Measurements from ENCODE around the gene ITGB3BP. TPM values are rescaled to one million over a fixed set of nuclear protein-coding genes. Genes with fewer than 3 reads are reported as not detected.

The ITGB3BP gene
- total RNA-seq, 1 experiment from 2014 or later: 50.2 TPM

DNA sequence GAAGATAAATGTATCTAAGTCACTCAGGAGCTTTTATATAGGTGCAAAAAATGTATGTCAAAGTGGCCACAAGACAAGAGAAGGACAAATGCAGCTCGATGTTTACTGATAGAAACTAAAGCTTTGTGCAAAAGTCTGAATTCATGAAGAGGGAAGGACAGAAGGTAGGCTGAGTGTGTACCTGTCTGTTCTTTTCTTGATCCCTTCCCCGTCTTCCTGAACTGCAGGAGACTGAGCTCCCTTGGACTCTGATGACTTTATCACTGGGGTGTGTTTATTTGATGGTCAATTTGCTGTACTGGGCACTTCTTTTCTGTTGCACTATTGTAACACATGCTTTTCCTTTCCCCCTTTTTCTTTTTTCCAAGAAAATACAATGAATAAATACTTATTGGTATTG is 25.4 kb downstream of the ITGB3BP start:
- POLR2A ChIA-PET: no interaction called here
- BruUV-seq (replicated peaks): no TSS peak
- CTCF ChIA-PET: no interaction called here
- H3K27ac ChIP-seq (ENCODE audit: low read depth, low read length): no peak overlapping the region
- peaks cover 20% of the 10 kb centered on the region for H3K79me2 ChIP-seq (ENCODE audit: insufficient read depth, low read length)
- no peaks in the 10 kb centered on the region for H3K9me2 ChIP-seq (ENCODE audit: insufficient read depth)
- no peak overlapping the region for H3K4me3 ChIP-seq (replicated peaks in 1 of 2; ENCODE audit: low read depth in 1 of 2, low read length in 2 of 2)
- H3K27me3 ChIP-seq (ENCODE audit: insufficient read depth, low read length): no peaks in the 10 kb centered on the region
- no peaks in the 10 kb centered on the region for H3K4me1 ChIP-seq (ENCODE audit: control insufficient read depth in 1 of 2, insufficient read depth in 2 of 2, low read length in 2 of 2)
- H3K4me2 ChIP-seq (ENCODE audit: low read length): no peak overlapping the region
- intact Hi-C loops (cut with micrococcal nuclease): no loop called here
- DNase-seq (ENCODE audit: low read depth, low spot score): no peak
- TF ChIP-seq ELF1 (IDR thresholded peaks at IDR 0.05; ENCODE audit: borderline replicate concordance, low read depth): no peak
- TF ChIP-seq FOSL1 (IDR thresholded peaks at IDR 0.05; ENCODE audit: low read depth): no peak
- TF ChIP-seq EZH2 (IDR thresholded peaks at IDR 0.05): no peak
- TF ChIP-seq, protein P1, sequence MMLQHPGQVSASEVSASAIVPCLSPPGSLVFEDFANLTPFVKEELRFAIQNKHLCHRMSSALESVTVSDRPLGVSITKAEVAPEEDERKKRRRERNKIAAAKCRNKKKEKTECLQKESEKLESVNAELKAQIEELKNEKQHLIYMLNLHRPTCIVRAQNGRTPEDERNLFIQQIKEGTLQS (IDR thresholded peaks at IDR 0.05): no peak
- no peak for TF ChIP-seq SRF (IDR thresholded peaks at IDR 0.05; ENCODE audit: low read depth)
- TF ChIP-seq CEBPB (IDR thresholded peaks at IDR 0.05; ENCODE audit: low read depth): no peak
- TF ChIP-seq SP1 (IDR thresholded peaks at IDR 0.05; ENCODE audit: low read depth): no peak
- TF ChIP-seq CBX3 (IDR thresholded peaks at IDR 0.05; ENCODE audit: low read depth): no peak
- no peak for TF ChIP-seq YY1 (IDR thresholded peaks at IDR 0.05; ENCODE audit: extremely low read depth, insufficient replicate concordance, low read depth, low read length)
- TF ChIP-seq MAX (IDR thresholded peaks at IDR 0.05): no peak
- TF ChIP-seq TCF7L2 (IDR thresholded peaks at IDR 0.05; ENCODE audit: borderline replicate concordance, extremely low read depth, insufficient read depth, insufficient read length): no peak
- no peak for TF ChIP-seq EZH2phosphoT487 (IDR thresholded peaks at IDR 0.05; ENCODE audit: borderline replicate concordance)
- TF ChIP-seq CTCF (IDR thresholded peaks at IDR 0.05 in 2 of 3, conservative IDR thresholded peaks at IDR 0.05 in 1 of 3; ENCODE audit: borderline replicate concordance in 1 of 3, insufficient read depth in 1 of 3, low read depth in 2 of 3, low read length in 2 of 3): no peak
- TF ChIP-seq, protein P2, sequence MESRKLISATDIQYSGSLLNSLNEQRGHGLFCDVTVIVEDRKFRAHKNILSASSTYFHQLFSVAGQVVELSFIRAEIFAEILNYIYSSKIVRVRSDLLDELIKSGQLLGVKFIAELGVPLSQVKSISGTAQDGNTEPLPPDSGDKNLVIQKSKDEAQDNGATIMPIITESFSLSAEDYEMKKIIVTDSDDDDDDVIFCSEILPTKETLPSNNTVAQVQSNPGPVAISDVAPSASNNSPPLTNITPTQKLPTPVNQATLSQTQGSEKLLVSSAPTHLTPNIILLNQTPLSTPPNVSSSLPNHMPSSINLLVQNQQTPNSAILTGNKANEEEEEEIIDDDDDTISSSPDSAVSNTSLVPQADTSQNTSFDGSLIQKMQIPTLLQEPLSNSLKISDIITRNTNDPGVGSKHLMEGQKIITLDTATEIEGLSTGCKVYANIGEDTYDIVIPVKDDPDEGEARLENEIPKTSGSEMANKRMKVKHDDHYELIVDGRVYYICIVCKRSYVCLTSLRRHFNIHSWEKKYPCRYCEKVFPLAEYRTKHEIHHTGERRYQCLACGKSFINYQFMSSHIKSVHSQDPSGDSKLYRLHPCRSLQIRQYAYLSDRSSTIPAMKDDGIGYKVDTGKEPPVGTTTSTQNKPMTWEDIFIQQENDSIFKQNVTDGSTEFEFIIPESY (IDR thresholded peaks at IDR 0.05; ENCODE audit: extremely low read depth, insufficient replicate concordance, low read length): no peak
- no peak for TF ChIP-seq EGR1 (IDR thresholded peaks at IDR 0.05; ENCODE audit: low read depth)
- no peak for TF ChIP-seq ZNF274 (IDR thresholded peaks at IDR 0.05; ENCODE audit: low read depth, low read length)
- TF ChIP-seq POLR2AphosphoS5 (IDR thresholded peaks at IDR 0.05; ENCODE audit: low read depth, low read length): no peak
- no peak for ATAC-seq
- H3K9ac ChIP-seq (ENCODE audit: low read length): no peak overlapping the region
- H3K36me3 ChIP-seq (ENCODE audit: control insufficient read depth in 1 of 2, insufficient read depth in 2 of 2, low read length in 2 of 2): no peaks in the 10 kb centered on the region
- RAD21 ChIA-PET (ENCODE audit: low non-redundant PET in 1 of 2, low total read pairs in 2 of 2, uncharacterized antibody in 2 of 2, unreplicated experiment in 2 of 2): no interaction called here
- no peaks in the 10 kb centered on the region for H3K9me3 ChIP-seq (ENCODE audit: control insufficient read depth in 1 of 2, insufficient read depth in 1 of 2, low read depth in 1 of 2, low read length in 2 of 2)
- no peaks in the 10 kb centered on the region for H4K20me1 ChIP-seq (ENCODE audit: insufficient read depth)
- no peak overlapping the region for H2AFZ ChIP-seq (ENCODE audit: low read depth, low read length, poor library complexity, severe bottlenecking)

All from HCT116 (cell line).